ENCODE data around the gene UCKL1.
"Not testable (repeated sequence)": the region's sequence is repeated elsewhere in the genome, so short reads cannot be mapped to it uniquely, and the experiment has no call there.

Gene UCKL1

DNA sequence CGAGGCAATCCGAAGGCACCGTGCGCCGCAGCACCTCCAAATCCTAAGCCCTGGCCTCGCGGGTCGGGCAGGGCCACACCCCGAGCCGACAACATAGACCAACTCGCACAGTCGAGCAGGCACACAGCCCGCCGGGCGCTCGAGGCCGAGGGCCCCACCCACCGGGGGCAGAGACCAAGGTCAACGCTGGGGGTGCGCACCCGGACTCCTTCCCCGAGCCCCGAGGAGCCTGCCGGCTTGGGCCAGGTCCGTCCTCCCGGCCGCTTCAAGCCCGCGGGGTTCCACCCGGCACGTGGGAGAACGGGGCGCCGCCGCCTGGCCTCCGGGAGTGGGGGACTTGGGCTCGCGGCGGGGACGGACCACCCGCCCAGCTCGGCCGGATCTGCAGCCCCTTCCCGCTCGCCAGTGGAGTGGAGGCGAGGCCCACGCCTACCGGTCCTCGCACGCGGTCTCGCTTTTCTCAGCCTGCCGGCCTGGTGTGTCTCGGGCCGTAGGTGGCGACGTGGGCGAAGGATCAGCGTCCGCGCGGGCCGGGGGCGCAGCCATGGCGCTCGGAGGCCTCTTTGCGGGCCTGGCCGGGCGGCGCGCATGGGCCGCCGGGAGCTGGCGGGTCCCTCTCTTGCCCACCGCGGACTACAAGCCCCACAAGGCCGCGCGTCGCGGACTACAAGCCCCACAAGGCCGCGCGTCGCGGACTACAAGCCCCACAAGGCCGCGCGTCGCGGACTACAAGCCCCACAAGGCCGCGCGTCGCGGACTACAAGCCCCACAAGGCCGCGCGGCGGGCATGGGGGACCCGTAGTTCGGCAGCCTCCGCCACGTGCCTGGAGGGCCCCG, at the start of gene UCKL1:
TSS of gene UCKL1 (minus strand) at position 590 of the 837 bp plus-strand sequence. CDS start at position 546, 44 bp downstream.
- FAIRE-seq, result no peak

DNA sequence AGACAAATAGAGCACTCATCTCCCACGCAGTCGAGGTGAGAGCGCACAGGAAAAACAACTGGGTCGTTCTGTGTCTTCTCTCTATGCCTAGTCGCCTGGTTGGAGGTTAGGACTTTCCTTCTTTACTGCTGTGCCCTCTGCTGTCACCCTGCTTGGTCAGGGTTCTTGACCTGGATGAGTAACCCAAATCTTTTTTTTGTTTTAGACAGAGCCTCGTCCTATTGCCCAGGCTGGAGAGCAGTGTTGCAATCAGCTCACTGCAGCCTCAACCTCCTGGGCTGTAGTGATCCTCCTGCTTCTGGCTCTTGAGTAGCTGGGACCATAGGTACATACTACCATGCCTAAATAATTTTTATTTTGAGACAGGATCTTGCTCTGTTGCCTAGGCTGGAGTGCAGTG, 49.2 kb upstream of the UCKL1 start:
- no peak for FAIRE-seq

DNA sequence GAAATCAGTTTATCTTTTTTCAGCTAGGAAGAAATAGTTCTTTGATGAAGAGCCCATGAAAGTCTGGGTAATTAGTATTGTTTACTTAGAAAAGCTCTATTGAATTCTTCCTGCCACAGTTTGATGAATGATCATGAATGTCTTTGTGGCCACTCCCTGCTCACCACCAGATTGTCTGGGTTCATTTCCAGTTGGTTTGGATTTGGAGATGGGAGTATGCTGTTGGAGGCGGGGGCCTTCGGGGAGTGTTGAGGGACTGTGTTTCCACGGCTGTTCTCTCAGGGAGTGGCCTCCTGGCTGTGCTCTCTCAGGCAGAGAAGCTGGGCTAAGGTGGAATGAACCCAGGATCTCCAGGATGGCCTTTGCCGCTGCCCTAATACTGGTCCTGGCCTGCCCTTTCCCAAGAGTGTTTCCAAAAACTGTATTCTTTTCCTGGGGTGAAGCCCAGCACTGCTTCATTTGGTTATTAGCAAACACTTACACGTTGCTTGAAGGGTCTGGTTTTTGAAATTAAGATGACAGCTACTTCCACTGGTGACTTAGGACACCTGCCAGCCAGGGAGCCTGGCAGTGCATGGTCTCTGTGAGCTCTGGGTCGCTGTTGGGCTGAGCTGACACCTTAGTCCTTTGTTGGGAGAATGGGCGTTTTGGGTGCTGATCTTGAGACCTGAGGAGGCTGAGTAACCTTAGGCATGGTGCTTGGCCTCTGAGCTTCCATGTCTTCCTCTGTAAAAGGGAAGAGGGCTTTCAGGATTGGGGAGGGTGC, 47.9 kb upstream of the UCKL1 start:
- FAIRE-seq, result no peak

DNA sequence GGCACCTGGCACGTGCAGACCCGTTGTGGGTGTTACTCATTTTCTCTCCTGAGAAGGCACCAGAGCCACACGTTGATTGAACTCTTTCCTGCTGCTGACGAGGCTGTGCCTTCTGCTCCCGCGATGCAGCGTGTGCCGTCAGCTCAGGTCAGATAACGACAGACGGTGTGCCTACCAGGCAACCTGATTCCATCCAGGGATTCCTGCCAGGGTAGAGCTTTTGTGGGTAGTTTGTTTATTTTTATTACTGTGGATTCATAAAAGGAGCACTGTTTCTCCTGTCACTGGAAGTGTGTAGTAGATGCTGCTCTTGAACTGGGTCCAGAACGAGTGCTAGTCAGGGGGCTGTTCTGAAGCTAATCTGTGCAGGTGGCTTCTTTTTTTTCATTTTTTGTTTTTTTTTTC, 45.4 kb upstream of the UCKL1 start:
- FAIRE-seq, result no peak

DNA sequence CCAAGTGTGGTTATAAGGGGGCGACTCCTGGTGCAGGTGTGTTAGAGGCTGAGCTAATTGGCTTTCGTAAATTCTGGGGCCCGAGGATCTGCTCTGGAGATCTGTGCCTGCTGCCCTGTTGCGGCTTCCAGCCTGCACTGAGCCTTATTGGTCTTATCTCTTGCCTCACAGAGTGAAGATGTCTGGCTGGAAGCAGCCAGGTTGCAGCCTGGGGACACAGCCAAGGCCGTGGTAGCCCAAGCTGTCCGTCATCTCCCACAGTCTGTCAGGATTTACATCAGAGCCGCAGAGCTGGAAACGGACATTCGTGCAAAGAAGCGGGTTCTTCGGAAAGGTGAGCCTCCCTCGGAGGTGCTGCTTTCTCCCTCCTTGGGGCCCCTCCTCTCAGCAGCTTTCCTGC, 44.7 kb upstream of the UCKL1 start:
- no peak for FAIRE-seq

DNA sequence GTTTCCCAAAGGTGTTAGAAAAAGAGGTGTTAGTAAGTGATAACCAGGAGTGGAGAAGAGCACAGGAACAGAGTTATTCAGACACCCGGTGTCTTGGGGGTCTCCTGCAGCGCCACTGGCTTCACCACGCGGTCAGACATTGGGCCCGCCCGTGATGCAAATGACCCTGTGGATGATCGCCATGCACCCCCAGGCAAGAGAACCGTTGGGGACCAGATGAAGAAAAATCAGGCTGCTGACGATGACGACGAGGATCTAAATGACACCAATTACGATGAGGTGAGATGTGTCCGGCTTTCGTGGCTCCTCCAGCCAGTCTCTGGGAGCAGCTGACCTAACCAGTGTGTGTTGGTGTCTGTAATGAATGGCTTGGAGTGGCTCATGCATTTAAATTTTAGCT, 26.7 kb upstream of the UCKL1 start:
- no peak for FAIRE-seq

DNA sequence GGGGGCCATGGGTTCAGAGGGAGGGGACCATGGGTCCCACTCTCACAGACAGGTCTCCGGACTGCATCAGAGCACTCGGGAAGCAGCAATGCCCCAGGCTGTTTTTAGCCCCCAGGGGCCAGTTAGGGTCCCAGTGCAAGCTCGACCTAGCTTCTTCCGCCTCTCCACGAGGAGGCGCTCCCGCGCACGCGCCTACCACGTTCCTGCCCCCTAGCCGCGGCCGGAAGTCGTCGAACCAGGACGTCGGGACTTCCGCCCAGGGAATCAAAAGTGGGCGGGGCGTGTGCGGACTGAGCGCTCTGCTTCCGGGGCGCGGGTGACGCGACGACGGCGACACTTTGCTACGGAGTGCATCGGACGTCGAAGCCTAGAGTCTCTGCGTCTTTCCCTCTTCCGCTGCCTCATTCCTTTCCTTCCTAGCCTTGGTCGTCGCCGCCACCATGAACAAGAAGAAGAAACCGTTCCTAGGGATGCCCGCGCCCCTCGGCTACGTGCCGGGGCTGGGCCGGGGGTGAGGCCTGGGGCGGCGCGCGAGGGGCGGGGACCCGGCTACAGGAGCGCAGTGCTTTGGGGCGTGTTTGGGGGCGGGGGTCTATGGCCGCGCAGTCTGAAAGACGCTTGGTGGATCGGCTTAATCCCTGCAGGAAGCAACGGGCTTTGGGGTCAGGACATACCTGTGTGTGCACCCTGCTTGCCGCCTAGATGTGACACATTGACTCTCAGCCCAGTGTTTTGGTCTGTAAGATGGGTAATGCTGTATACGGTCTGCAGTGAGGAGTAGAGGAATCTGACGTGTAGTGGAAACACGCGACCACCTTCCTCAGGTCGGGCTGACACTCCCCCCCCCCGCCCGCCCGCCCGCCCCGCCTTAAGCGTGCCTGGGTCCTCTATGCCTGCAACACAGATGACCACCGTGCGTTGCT, 24.9 kb upstream of the UCKL1 start, which contains the start of gene PRPF6:
TSS of gene PRPF6 (plus strand) at position 327 of the 923 bp plus-strand sequence. CDS start at position 441, 114 bp downstream.
- FAIRE-seq, result no peak

DNA sequence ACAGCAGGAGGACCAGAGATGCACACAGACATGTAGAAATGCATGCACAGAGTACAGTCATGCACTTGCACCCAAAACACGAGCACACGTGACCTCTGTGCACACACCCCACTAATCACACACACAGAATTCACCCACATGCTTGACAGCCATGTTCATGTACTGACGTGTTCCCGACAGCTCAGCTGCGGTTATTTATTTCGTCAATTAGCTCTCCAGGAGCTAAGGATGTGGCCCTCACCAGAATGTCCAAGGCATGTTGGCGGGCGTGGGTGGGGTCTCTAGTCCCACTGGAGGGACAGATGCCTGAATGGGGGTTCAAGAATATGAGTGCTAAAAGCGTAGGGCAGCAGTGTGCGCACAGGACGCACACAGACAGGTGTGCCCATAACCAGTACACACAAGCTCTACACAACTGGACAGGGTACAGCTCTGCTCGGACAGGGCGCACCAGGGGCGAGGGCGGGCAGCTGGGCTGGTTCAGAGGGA, 24.1 kb upstream of the UCKL1 start:
- FAIRE-seq, result no peak

DNA sequence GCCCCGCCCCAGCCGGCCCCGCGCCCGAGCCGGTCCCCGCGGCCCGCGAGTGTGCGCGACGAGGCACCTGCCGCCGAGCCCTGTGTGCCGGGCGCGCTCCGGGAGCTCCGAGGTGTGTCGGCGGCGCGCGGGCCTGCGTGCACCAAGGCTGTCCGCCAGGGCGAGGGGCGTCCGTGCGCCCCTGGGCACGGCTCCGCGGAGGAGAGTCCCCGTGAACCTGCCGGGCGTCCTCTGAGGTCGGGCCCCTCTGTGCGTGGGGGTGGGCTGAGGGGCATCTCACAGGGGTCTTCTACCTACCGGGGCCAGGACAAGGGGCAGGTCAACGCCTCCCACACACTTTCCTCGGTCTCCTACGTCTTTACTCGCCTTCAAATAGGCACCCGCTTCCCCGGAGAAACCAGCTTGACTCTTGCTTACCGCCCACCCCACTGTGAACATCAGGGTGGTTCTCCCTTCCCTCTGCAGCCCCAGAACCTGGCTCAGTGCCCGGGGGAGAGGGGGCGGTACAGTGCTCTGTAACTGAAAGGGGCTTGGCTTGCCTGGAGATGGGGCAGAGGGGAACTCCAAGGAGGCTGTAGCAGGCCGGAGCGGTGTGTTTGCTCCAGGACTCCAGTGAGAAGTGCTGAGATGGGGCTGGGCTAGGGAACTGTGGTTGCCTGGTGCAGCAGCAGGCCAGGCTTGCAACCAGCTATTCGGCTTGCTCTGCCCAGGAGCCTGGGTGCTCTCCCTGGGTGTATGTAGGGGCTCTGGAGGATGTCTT, 23.5 kb upstream of the UCKL1 start, which contains the start of gene SAMD10:
TSS of gene SAMD10 (minus strand) at position 86 of the 760 bp plus-strand sequence. CDS start 175 bp downstream, outside the sequence.
- no peak for FAIRE-seq

DNA sequence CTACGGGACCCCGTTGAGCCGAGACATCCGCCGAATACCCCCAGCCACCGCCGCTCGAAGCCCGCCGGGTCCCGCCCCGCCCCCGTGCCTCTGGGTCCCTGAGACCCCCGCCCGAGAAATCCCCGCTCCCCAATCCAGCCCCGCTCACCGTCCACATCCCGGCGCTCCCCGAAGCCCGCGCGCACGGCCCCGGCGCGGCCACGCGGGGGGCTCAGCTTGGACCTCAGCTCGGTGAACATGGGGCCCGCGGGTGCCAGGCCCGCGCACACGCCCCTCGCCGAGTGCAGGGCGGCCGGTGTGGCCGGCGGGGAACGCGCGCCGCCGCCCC, 23.0 kb upstream of the UCKL1 start:
- no peak for FAIRE-seq

DNA sequence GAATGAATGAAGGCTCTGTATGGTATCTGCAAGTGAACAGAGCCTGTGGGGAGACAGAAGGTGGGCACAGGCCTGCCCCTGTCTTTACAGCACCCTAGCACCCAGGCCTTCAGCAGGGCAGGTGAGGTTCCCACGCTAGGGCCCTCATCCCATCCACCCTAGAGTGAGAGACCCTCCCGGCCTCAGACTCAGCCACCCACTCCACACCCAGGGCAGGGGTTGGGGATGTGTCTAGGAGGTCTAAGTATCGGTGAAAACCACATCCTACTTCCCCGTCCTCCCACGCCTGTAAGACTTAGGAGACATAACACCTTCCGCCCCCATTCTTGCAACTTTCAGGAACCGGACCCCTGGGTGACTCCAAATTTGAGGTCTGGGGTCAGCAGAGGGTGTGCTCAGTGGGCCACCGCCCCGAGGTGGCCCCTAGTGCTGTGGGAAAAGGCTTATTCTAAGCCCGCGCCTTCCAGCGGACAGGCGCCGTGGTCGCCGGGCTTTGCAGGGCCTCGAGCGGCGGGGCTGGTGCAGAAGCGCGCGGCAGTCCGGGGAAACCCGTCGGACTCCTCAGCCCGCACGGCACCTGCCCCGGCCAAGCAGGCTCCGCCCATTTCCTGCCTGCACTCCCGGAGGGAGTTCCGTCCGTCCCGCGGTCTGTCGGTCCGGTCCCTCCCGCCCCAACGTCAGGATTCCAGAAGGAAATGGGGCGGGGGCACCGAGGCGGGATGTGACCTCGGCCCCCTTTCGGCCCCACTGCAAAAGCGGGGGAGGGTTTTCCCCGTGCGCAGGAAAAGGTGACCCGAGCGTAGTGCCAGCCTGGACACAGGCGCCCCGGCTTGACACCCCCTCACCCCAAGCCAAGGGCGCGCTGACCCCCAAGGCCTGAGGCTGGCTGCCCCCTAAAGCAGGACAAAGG, 22.4 kb upstream of the UCKL1 start:
- FAIRE-seq, result no peak

DNA sequence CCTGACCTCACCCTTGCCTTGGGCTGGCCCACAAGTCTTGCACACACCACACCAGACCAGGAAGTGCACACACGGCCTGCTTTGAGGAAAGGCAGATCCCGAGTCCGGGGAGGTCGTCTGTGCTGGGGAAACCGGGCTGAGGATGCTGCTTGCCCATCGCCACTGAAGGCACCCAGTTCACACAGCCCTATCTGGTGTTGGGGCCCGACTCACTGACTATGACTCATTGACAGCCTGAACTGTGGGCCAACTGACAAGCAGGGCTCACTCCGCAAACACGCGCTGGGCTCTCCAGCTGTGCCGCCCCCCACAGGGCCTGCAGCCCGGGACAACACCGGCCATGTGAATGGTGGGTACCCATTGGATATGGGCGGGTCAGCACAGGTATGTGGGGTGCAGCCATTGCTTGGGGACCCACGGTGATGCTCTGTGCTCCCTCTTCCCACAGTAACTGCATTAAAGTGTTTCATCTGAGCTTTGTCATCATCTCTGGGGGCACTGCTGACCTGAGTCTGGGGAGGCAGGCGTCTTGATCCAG, 21.6 kb upstream of the UCKL1 start:
- no peak for FAIRE-seq

DNA sequence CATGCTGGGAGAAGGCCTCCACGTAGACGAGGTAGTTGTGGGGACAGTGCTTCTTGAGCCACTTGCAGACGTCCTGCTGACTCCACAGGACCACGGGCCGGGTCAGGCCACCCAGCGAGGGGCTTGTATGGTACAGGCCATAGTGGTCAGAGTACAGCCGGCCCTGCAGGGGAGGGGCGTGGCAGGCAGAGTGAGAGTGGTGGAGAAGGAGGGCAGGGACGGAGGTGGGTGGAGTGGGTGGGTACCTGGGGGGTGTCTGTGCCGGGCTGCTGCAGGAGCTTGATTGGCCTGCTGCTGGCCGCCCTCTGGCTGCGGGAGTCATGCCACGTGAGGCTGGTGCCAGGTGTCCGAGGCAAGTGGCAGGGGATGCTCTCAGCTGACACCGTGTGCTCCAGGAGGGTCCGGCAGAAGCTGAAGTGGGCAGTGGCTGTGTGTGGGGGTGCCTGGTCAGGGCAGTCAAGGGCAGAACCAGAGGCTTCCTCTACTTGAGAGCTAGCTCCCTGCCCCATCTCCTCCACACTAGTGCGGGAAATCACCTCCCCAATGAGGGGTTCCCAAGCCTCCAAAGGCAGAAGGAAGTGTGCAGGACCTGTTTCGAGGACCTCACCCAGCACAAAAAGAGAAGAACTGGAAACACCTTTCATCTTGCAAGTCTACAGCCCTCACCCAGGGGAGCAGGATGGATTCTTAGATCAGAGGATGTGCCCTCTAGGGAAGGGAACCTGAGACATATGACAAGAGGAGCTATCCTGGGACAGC, 20.9 kb upstream of the UCKL1 start:
- no peak for FAIRE-seq

DNA sequence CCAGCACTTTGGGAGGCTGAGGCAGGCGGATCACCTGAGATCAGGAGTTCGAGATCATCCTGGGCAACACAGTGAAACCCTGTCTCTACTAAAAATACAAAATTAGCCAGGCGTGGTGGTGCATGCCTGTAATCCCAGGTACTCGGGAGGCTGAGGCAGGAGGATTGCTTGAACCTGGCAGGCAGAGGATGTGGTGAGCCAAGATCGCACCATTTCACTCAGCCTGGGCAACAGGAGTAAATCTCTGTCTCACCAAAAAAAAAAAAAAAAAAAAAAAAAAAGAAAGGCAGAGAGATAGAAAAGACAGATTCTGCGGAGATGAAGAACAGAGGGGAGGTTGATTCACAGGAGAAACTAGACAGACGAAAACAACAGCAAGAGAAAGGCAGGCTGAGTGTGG, 20.3 kb upstream of the UCKL1 start:
- FAIRE-seq, result not testable (repeated sequence)

DNA sequence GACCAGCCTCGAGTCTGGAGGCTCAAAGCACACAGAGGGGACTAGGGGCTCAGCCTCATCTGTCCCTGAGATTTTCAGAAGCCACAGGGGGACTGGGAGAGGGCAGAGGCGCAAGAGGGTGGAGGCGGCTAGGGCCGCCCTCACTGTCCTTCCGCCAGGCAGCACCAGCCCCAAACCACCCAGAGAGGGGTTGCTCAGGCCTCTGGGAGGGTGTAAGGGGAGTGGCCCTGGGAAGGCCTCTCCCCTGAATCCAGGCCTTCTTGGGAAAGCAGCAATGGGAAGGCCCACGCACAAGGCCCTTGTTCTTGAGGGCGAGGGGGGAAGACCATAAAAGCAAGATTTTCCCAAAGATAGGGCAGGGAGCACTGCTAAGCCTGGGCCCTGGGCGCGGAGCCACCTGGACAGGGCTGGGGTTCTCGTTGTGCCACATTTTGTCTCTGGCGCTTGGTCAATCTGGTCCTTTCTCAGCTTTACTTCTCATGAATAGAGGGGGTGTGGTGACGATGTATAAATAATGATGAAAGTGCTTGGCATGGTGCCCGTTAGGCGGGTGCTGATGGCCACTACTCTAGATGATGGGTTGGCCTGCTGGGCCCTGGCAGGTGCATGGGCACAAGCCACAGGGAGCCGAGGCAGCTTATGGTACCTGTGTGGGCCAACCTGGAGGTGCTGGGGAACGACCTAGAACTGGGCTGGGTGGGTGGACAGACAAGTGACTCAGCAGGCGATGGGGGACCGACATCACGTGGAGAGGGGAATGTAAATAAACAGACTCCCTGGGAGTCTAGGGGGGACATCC, 18.4 kb upstream of the UCKL1 start:
- no peak for FAIRE-seq

DNA sequence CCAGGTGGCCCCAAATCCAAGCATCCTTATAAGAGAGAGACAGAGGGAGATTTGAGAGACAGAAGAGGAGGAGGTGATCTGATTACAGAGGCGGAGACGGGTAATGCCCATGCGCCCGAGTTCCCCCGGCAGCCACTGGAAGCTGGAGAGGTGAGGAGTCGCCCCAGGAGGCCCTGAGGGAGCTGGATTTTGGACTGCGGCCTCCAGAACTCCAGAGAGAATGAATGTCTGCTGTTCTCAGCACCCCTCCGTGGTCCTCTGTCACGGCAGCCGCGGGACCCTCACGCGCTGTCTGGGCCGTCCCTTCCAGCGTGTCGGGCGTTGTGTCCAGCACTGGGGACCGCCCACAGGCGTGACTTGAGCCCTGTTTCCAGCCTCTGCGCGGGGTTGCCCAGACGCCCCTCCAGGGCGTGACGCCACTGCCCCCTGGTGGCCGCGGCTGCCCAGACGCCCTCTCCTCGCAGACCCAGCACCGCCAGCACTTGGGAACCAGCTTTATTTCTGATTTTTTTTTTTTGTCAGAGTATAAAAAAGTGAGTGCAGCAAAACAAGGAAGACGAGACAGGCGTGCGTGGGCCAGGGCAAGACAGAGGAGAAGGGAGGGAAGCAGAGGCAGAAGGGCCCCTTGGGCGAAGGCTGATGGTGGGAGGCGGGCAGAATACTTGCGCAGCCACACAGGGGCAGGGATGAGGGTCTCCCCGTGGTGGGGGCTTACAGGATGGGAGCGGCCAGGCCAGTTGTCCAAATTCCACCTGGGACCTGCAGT, 17.6 kb upstream of the UCKL1 start:
- FAIRE-seq, result no peak

DNA sequence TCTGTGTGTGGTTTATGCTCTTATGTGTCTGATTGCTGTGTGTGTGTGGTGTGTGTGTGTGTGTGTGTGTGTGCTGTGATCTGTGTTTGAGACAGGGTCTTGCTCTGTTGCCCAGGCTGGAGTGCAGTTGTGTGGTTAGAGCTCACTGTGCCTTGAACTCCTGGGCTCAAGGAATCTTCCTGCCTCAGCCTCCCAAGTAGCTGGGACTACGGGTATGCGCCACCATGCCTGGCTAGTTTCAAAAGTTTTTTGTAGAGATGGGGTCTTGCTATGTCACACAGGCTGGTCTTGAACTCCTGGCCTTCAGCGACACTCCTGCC, 16.9 kb upstream of the UCKL1 start:
- no peak for FAIRE-seq
